Hematopoietic multipotent progenitor cell treated with erythropoietin and hydrocortisone succinate and interleukin-3 and kit ligand, for 6 days (in vitro differentiated cells): ENCODE results near the gene TMEM141.
"Not testable (repeated sequence)": the region's sequence is repeated elsewhere in the genome, so short reads cannot be mapped to it uniquely, and the experiment has no call there.

Experiments used
- DNase-seq: peaks from one replicate; pipeline ENCODE4 v3.0.0-alpha.2; 2015

TMEM141 gene

DNA sequence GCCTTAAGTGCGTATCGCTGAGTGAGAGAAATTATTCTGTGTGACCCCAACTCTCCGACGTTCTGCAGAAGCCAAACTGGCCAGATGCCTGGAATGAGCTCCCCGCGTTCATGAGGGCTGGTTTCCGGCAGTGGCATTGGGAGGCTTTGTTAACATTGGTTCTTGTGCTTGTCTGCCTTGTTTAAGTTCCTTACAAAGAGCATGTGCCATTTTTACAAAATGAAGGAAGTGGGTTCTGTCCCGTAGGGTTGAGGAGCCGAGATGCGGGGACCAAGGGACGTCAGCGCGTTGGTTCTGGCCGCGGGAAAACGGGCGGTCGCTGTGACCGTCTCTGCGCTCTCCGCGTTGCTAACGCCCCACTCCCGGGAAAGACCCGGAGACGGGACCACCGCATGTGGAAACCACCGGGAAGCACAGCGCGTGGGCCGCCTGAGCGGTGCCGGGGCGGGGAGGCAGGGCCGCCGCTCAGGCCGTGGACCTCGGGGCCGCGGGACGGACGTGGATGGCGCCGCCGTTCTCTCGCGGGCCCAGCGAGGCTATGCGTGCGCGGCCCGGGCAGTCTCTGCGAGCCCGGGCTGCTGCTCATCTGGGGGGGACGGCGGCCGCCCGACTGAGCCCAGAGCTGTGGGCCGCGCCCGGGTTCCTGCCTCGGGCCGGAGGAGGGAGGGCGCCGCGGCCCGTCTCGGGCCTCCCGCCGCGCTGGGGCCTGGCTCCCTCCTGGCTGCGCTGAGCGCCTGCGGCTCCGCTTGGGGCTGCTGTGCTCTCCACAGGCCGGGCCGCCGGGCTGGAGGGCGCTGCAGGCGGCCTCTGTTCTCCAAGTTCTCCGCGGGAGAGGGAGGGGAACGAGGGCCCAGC, 30.1 kb downstream of the TMEM141 start:
- DNase-seq: peak; percentile 37

GRCh38 chr9:136821826-136822544, 30.8 kb downstream of the TMEM141 start:
- no peak for DNase-seq

- no peak for DNase-seq
Measured at GRCh38 chr9:136823136-136824046, 32.2 kb downstream of the TMEM141 start.

- no peak for DNase-seq
Measured at GRCh38 chr9:136824496-136825225, 33.5 kb downstream of the TMEM141 start.

DNA sequence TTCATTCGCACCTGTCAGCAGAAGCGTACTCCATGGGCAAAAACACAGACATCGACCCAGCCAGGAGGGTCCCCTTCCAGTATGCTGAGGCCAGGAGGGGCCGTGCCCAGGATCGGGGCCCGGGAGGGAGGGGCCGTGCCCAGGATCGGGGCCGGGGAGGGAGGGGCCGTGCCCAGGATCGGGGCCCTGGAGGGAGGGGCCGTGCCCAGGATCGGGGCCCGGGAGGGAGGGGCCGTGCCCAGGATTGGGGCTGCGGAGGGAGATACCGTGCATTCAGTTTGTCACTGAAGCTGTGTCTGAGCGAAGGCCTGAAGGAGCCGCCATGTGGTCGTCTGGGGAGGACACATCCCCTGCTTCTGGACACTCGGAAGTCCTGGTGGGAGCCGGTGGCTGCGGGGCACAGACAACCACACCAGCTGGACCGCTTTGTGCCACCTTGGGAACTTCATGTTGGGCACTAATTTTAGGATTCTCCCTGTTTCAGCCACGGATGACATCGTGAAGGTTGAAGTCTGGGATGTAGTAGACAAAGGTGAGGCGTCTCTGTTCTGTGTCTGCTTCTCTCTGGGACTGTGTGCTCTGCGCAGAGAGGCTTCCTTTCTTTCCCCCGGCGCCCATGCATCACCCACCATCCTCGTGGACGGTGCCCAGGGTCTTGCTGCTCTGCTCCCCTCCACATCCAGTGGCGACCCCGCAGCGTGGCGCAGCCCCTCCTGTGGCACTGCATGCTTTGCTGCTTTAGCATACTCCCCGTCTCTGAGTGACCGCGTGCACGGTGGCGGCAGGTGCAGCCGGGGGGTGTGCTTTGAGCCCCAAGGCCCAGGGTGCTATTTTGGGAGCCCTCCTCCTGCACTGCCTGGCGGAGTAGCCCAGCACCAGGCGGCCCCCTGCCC, 34.4 kb downstream of the TMEM141 start:
- no peak for DNase-seq

GRCh38 chr9:136826188-136826541, 35.0 kb downstream of the TMEM141 start:
- no peak for DNase-seq

DNA sequence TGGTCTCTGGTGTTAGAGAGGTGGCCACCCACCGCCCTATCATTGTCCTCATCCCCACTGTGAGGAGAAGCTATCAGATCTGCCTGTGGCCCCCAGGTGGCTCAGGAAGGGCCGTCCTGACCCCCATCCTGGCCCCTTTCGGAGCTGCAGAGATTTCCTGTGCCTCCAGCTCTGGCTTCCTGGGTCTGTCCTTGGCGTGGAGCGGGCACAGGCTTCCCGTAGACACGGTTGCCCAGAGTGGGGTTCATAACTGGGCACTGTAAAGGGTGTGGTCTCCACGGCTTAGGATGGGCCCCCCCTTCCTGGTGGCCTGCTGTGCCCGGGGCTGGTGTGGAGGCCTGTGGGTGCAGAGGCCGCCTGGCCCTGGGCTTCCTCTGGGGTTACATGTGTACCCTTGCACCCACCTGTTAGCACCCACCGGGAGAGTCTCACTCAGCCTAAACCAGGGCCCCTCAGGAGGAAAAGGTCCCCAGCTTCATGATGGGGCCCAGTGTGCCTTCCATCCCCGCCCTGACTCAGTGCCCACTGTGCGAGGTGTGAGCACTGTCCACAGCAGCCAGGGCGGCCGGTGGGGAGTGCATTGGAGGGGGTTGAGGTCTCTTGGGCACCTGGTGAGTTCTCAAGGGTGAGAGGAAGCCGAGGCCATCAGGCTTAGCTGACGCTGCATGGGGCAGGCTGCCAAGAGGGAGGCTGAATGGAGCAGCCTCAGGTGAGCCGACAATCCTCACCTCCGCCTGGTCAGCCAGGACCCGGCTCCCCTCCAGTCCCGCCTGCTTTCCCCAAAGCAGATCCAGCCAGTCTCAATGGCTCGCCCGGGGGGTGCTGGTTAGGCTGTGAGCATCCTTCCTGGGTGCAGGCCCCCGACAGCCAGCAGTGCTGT, 35.8 kb downstream of the TMEM141 start:
- DNase-seq: no peak

GRCh38 chr9:136827794-136828473, 36.8 kb downstream of the TMEM141 start:
- DNase-seq: no peak

- no peak for DNase-seq
Measured at GRCh38 chr9:136828474-136829140, 37.5 kb downstream of the TMEM141 start.

DNA sequence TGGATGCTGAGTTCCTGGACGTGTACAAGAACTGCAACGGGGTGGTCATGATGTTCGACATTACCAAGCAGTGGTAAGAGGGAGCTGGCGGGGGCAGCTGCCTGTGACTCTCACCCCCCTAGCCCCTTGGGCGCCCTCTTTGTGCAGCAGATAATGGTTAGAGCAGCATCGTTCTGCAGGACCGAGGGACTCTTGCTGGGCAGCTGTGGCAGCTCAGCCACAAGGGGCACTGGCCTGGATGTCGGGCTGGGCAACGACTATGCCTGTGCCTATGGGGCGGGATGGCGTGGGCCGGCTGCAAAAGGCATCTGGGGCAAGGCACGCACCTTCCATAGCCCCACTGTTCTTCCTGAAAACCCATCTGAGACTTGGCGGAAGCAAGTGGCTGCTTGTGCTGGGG, 38.3 kb downstream of the TMEM141 start:
- no peak for DNase-seq

DNA sequence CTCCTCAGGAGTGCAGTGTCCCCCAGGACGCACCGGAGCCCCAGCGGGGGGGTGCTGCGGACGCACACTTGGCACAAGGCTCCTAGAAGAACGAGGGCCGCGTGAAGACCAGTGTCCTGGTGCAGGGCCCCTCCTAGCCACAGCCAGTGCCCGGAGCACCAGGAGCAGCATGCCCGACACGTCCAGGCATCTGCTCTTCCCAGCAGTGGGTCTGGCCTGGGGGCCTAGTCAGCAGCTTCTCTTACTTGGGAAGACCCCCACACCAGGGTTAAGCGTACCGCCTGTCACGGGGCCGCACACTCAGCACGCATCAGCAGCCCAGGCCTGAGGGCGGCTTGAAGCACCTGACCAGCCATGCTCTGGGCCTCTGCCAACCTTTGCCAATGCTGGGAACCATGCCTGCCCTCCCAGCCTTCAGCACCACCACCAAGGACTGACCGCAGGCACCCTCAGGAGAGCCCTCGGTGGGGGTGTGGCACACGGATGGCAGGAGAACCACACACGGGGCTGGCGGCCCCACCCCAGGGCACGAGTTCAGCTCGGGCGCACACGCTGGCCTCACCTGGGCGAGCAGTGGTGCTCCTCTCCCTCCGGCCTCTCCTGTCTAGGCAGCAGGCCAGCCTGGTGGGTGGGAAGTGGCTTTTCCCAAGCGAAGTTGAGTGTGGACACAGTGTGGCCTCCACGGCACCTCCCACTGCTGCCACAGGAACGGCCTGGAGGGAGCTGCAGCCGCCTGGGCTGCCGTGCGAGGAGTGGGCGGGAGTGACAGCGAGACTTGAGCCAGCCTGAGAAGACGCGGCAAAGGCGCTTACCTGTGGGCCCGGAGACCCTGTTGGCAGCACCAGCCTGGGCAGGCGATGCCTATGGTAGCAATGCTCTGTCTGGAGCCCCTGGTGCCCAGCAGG, 39.1 kb downstream of the TMEM141 start:
- DNase-seq: no peak

GRCh38 chr9:136831002-136831719, 40.0 kb downstream of the TMEM141 start:
- no peak for DNase-seq

- DNase-seq: no peak
Measured at GRCh38 chr9:136831720-136832104, 40.6 kb downstream of the TMEM141 start.

DNA sequence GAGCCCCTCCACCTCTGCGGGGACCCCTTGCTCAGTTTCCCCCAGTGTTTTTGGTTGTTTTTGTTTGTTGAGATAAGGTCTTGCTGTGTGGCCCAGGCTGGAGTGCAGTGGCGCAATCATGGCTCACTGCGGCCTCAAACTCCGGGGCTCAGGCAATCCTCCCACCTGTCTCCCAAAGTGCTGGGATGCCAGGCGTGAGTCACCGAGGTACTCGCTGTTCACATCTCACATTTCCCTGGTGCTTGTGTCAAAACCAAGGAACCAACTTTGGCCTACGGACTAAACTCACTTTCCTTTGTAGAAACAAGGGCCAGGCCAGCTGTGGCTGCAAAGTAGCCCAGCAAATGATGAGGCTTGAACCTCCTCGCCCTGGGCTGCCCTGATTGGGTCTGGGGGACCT, 41.4 kb downstream of the TMEM141 start:
- DNase-seq: no peak

DNA sequence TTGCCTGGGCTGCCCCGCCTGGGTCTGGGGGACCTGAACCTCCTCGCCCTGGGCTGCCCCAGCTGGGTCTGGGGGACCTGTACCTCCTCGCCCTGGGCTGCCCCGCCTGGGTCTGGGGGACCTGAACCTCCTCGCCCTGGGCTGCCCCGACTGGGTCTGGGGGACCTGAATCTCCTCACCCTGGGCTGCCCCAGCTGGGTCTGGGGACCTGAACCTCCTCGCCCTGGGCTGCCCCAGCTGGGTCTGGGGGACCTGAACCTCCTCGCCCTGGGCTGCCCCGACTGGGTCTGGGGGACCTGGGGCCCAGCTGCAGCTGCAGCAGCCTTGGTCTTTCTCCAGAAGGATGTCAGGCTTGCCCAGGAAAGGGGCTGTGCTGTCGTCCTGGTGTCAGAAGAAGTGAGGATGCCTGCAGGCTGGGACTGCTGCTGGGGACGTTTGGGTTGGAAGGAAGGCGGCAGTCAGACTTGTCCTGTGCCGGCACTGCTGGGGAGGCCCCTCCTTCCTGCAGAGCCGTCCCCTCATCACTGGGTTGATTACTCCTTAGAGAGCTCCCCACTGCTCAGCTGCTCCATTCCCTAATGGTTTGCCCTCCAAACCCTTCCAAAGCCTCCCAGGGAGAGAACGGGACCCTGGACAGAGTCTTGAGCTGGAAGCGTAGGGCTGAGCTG, 42.4 kb downstream of the TMEM141 start:
- not testable (repeated sequence) for DNase-seq

GRCh38 chr9:136835162-136835931, 44.2 kb downstream of the TMEM141 start:
- DNase-seq: peak; percentile 18
